Esophagus (tissue), 2 donors: ENCODE measurements around the gene OSBPL8. TPM values are rescaled to one million over a fixed set of nuclear protein-coding genes. Genes with fewer than 3 reads are reported as not detected.

Experiments used
- H3K27ac ChIP-seq, 2 donors: one replicate each; pipeline ENCODE4 v1.5.1; 2013; ENCODE audit warnings: low read depth in 2 of 2, mild to moderate bottlenecking in 2 of 2, inconsistent platforms in 1 of 2, low read length in 1 of 2, moderate library complexity in 1 of 2
- H3K27me3 ChIP-seq, 2 donors: one replicate each; pipeline ENCODE4 v1.6.1; 2013; ENCODE audit warnings: low read length in 2 of 2, control low read depth in 1 of 2, mild to moderate bottlenecking in 1 of 2; ENCODE audit not compliant: insufficient read depth in 2 of 2, control insufficient read depth in 1 of 2
- H3K36me3 ChIP-seq, 2 donors: one replicate each; pipeline ENCODE4 v1.6.1; 2013; ENCODE audit warnings: low read length in 1 of 2; ENCODE audit not compliant: control insufficient read depth in 2 of 2, insufficient read depth in 2 of 2
- H3K4me1 ChIP-seq, 2 donors: one replicate each; pipeline ENCODE4 v1.6.1; 2013; ENCODE audit warnings: low read length in 1 of 2; ENCODE audit not compliant: control insufficient read depth in 2 of 2, insufficient read depth in 2 of 2
- H3K4me3 ChIP-seq, 2 donors: one replicate each; pipeline ENCODE4 v1.5.1; 2013; ENCODE audit warnings: low read length in 2 of 2, mild to moderate bottlenecking in 2 of 2, low read depth in 1 of 2, moderate library complexity in 1 of 2
- H3K9me3 ChIP-seq, 2 donors: one replicate each; pipeline ENCODE4 v1.6.1; 2013; ENCODE audit warnings: mild to moderate bottlenecking in 2 of 2, low read depth in 1 of 2, low read length in 1 of 2, moderate library complexity in 1 of 2; ENCODE audit not compliant: control insufficient read depth in 2 of 2, insufficient read depth in 1 of 2
- WGBS, 2 donors: extraction: QIAGEN DNeasy Blood & Tissue Kit; methylation state at CpG; one replicate each; pipeline ENCODE4 v1.1.7; 2013; 5-methylcytosine and 5-hydroxymethylcytosine counted together
- polyA plus RNA-seq, 2 donors: library from polyadenylated mRNA; stranded (reverse); fragments of 200-250 nt; gene quantifications; one replicate each; pipeline ENCODE4 v1.2.3, GENCODE V29; 2013
- donor health status: healthy with polysubstance abuse.
- donor health status: Bipolar disorder and iron deficiency.

OSBPL8 gene
- polyA plus RNA-seq, 2 donors = 9.3 to 11.1 TPM

- no peaks in the 10 kb centered on the region for H3K27me3 ChIP-seq
- H3K36me3 ChIP-seq = no peaks in the 10 kb centered on the region
- H3K9me3 ChIP-seq = peaks cover 0 to 2% of the 10 kb centered on the region in 2 donors
- H3K27ac ChIP-seq = no peak overlapping the region
- WGBS, 2 donors = 85 to 87% methylated on average over 7 of the region's 7 CpGs
- no peaks in the 10 kb centered on the region for H3K4me1 ChIP-seq
- H3K4me3 ChIP-seq = no peak overlapping the region
These were observed 243.1 kb downstream of the OSBPL8 start for GRCh38 chr12:76316468-76316867.

GRCh38 chr12:76313299-76313698 is 246.3 kb downstream of the OSBPL8 start:
- Histone ChIP-seq H3K4me1 (no peaks in the 10 kb centered on the region), H3K27me3 (no peaks in the 10 kb centered on the region), H3K4me3 (no peak overlapping the region), H3K9me3 (no peaks in the 10 kb centered on the region), H3K36me3 (no peaks in the 10 kb centered on the region), H3K27ac (no peak overlapping the region)
- 73 to 80% methylated on average over 9 of the region's 9 CpGs for WGBS, 2 donors

- no peaks in the 10 kb centered on the region for H3K4me1 ChIP-seq
- H3K27me3 ChIP-seq = no peaks in the 10 kb centered on the region
- WGBS, 2 donors = 76 to 83% methylated on average over 7 of the region's 7 CpGs
- no peak overlapping the region for H3K4me3 ChIP-seq
- no peaks in the 10 kb centered on the region for H3K36me3 ChIP-seq
- no peak overlapping the region for H3K27ac ChIP-seq
- no peaks in the 10 kb centered on the region for H3K9me3 ChIP-seq
These were observed 247.3 kb downstream of the OSBPL8 start for GRCh38 chr12:76312315-76312714.

GRCh38 chr12:76311796-76312195 is 247.8 kb downstream of the OSBPL8 start:
- Histone ChIP-seq H3K4me1 (no peaks in the 10 kb centered on the region), H3K27me3 (no peaks in the 10 kb centered on the region), H3K9me3 (no peaks in the 10 kb centered on the region), H3K36me3 (no peaks in the 10 kb centered on the region), H3K27ac (no peak overlapping the region), H3K4me3 (no peak overlapping the region)
- WGBS, 2 donors = 78 to 91% methylated on average over 3 of the region's 3 CpGs

DNA sequence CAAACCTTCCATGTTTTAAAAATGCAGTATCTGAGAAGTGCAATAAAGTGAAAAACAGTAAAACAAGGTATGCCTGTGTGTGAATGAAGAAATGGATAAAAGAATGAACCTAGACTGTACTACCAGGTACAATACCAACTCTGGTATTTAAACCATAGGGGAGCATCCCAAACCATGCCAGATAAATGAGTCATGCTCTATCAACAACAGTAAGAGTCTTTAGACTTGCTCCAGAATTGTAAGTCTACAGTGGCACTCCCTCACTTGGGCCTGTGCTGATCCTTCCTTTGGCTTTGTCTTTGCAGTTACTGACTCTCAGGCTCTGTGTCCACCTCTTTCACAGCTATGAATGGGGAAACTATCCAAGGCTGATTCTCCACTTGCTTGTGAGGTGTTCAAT is 249.5 kb downstream of the OSBPL8 start:
- Histone ChIP-seq H3K27ac (no peak overlapping the region), H3K4me3 (no peak overlapping the region), H3K9me3 (no peaks in the 10 kb centered on the region), H3K27me3 (no peaks in the 10 kb centered on the region), H3K36me3 (no peaks in the 10 kb centered on the region), H3K4me1 (no peaks in the 10 kb centered on the region)

DNA sequence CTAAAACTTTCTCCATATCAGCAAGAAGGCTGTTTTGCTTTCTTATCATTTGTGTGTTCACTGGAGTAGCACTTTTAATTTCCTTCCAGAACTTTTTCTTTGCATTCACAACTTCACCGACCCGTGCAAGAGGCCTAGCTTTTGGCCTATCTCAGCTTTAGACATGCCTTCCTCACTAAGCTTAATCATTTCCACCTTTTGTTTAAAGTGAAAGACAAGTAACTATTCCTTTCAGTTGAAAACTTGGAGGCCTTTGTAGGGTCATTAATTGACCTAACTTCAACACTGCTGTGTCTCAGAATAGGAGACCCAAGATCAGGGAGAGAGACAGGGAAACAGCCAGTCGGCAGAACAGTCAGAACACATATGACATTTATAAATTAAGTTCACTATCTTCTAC is 250.7 kb downstream of the OSBPL8 start:
- no peaks in the 10 kb centered on the region for H3K27me3 ChIP-seq
- WGBS, 2 donors = 38 to 45% methylated on average over 3 of the region's 3 CpGs
- H3K4me3 ChIP-seq = no peak overlapping the region
- no peak overlapping the region for H3K27ac ChIP-seq
- H3K4me1 ChIP-seq = no peaks in the 10 kb centered on the region
- H3K9me3 ChIP-seq = no peaks in the 10 kb centered on the region
- no peaks in the 10 kb centered on the region for H3K36me3 ChIP-seq

DNA sequence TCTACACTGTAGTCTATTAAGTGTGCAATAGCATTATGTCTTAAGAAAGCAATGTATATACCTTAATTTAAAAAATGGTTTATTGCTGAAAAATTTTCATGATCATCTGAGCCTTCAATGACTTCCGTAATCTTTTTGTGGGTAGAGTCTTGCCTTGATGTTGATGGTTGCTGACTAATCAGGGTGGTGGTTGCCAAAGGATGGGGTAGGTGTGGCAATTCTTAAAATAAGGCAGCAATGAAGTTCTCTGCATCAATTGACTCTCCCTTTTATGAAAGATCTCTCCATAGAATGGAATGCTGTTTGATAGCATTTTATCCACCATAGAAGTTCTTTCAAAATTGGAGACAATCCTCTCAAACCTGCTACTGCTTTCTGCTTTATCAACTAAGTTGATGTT is 252.5 kb downstream of the OSBPL8 start:
- Histone ChIP-seq H3K4me3 (no peak overlapping the region), H3K27me3 (no peaks in the 10 kb centered on the region), H3K36me3 (no peaks in the 10 kb centered on the region), H3K4me1 (no peaks in the 10 kb centered on the region), H3K27ac (no peak overlapping the region), H3K9me3 (no peaks in the 10 kb centered on the region)
- 86 to 93% methylated on average over 1 of the region's 1 CpG for WGBS, 2 donors

DNA sequence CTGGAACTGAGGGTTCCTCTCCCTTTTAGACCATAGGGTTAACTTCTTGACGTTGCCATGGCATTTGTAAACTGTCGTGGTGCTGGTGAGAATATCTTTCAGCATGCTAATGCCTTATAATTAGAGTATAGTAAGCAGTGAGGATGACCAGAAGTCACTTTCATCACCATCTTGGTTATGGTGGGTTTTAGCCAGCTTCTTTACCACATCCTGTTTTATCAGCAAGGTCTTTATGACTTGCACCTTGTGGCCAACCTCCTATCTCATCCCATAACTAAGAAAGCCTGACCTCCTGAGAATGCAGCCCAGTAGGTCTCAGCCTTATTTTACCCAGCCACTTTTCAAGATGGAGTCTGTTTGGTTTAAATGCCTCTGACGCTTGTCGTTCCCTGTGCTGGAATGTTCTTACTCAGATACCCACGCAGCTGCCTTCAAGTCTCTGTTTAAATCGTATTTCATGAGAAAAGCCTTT is 255.5 kb downstream of the OSBPL8 start:
- Histone ChIP-seq H3K4me3 (no peak overlapping the region), H3K36me3 (no peaks in the 10 kb centered on the region), H3K4me1 (no peaks in the 10 kb centered on the region), H3K9me3 (no peaks in the 10 kb centered on the region), H3K27me3 (no peaks in the 10 kb centered on the region), H3K27ac (no peak overlapping the region)
- WGBS, 2 donors = 83 to 89% methylated on average over 6 of the region's 6 CpGs

- Histone ChIP-seq H3K4me1 (no peaks in the 10 kb centered on the region), H3K36me3 (no peaks in the 10 kb centered on the region), H3K27ac (no peak overlapping the region), H3K9me3 (no peaks in the 10 kb centered on the region), H3K27me3 (no peaks in the 10 kb centered on the region), H3K4me3 (no peak overlapping the region)
- 83 to 92% methylated on average over 2 of the region's 2 CpGs for WGBS, 2 donors
These were observed 256.2 kb downstream of the OSBPL8 start for GRCh38 chr12:76303365-76303764.
